Anterior cingulate cortex (tissue), 58 donors: ENCODE results near the gene DOC2B.
A peak's percentile ranks its signal among the peaks of the same experiment; 100 is the strongest.
"Not testable (repeated sequence)": the region's sequence is repeated elsewhere in the genome, so short reads cannot be mapped to it uniquely, and the experiment has no call there.

Experiments
- DNase-seq, 58 donors: peaks; one replicate each; lab custom pipeline; 2025; lab: John Stamatoyannopoulos, UW

Gene DOC2B

GRCh38 chr17:149231-149630 lies 32.2 kb downstream of the DOC2B start:
- DNase-seq, result no peak

- DNase-seq, result no peak
Measured at GRCh38 chr17:148757-149156, 32.7 kb downstream of the DOC2B start.

GRCh38 chr17:147796-148740 lies 33.4 kb downstream of the DOC2B start:
- no peak for DNase-seq

GRCh38 chr17:146983-147761 lies 34.3 kb downstream of the DOC2B start:
- DNase-seq, result no peak

GRCh38 chr17:146546-146945 lies 34.9 kb downstream of the DOC2B start:
- no peak for DNase-seq

- peak in 4 of 58 donors; percentile 3 to 32 (median 8) for DNase-seq
Measured at GRCh38 chr17:145671-146541, 35.5 kb downstream of the DOC2B start.

GRCh38 chr17:144936-145670 lies 36.3 kb downstream of the DOC2B start:
- DNase-seq, result no peak

- peak in 56 of 58 donors; percentile 4 to 83 (median 58) for DNase-seq
Measured at GRCh38 chr17:143785-144281, 37.6 kb downstream of the DOC2B start.

- DNase-seq, result no peak
Measured at GRCh38 chr17:142876-143784, 38.3 kb downstream of the DOC2B start.

- no peak for DNase-seq
Measured at GRCh38 chr17:142102-142661, 39.3 kb downstream of the DOC2B start.

- not testable (repeated sequence) for DNase-seq
Measured at GRCh38 chr17:139401-140205, 41.8 kb downstream of the DOC2B start.

- DNase-seq, result not testable (repeated sequence)
Measured at GRCh38 chr17:137166-137807, 44.2 kb downstream of the DOC2B start, which contains the start of gene SCGB1C2. Gene SCGB1C2, plus strand, starts transcription at chr17:137569. Its CDS starts 22 bp downstream, at chr17:137591.

GRCh38 chr17:136531-136930 lies 44.9 kb downstream of the DOC2B start:
- not testable (repeated sequence) for DNase-seq

GRCh38 chr17:135895-136294 lies 45.6 kb downstream of the DOC2B start:
- not testable (repeated sequence) for DNase-seq

GRCh38 chr17:135022-135421 lies 46.4 kb downstream of the DOC2B start:
- DNase-seq, result not testable (repeated sequence)

GRCh38 chr17:134332-134785 lies 47.1 kb downstream of the DOC2B start:
- not testable (repeated sequence) for DNase-seq
